Mesendoderm (in vitro differentiated cells): ENCODE measurements around the gene TENM4.

Experiments used
- DNase-seq: peaks from one replicate; pipeline ENCODE4 v3.0.0; 2013
- H2AK5ac ChIP-seq: 2 replicates; pipeline ENCODE4 v1.6.1; 2013; ENCODE audit warnings: low read length, inconsistent platforms
- H2BK120ac ChIP-seq: 2 replicates; pipeline ENCODE4 v1.6.1; 2013; ENCODE audit warnings: low read depth, mild to moderate bottlenecking, low read length, moderate library complexity, mixed read lengths
- H2BK15ac ChIP-seq: replicated peaks from 2 replicates; pipeline ENCODE4 v1.6.1; 2013; ENCODE audit warnings: low read depth, mild to moderate bottlenecking, moderate library complexity
- H2BK5ac ChIP-seq: 2 replicates; pipeline ENCODE4 v1.6.1; 2013; ENCODE audit warnings: low read length, inconsistent platforms
- H3K18ac ChIP-seq: 2 replicates; pipeline ENCODE4 v1.6.1; 2013; ENCODE audit warnings: mild to moderate bottlenecking, low read length, mixed read lengths
- H3K23ac ChIP-seq: one replicate; pipeline ENCODE4 v1.6.1; 2013; ENCODE audit warnings: low read length
- H3K27ac ChIP-seq: 2 replicates; pipeline ENCODE4 v1.5.1; 2013; ENCODE audit warnings: low read depth, mild to moderate bottlenecking, inconsistent platforms, low read length, moderate library complexity
- H3K27me3 ChIP-seq: 2 replicates; pipeline ENCODE4 v1.6.1; 2013; ENCODE audit warnings: low read length, control low read depth, mild to moderate bottlenecking, inconsistent platforms; ENCODE audit not compliant: insufficient read depth, poor library complexity
- H3K36me3 ChIP-seq: 2 replicates; pipeline ENCODE4 v1.6.1; 2013; ENCODE audit warnings: low read length, inconsistent platforms; ENCODE audit not compliant: control insufficient read depth, insufficient read depth
- H3K4ac ChIP-seq: one replicate; pipeline ENCODE4 v1.6.1; 2013; ENCODE audit warnings: low read depth, mild to moderate bottlenecking, low read length, moderate library complexity
- H3K4me1 ChIP-seq: 2 replicates; pipeline ENCODE4 v1.6.1; 2013; ENCODE audit warnings: low read depth, low read length, inconsistent platforms; ENCODE audit not compliant: control insufficient read depth
- H3K4me2 ChIP-seq: 2 replicates; pipeline ENCODE4 v1.6.1; 2013; ENCODE audit warnings: low read length
- H3K4me3 ChIP-seq: 2 replicates; pipeline ENCODE4 v1.5.1; 2013; ENCODE audit warnings: mild to moderate bottlenecking, low read length
- H3K56ac ChIP-seq: one replicate; pipeline ENCODE4 v1.6.1; 2013; ENCODE audit warnings: low read length
- H3K79me1 ChIP-seq: 2 replicates; pipeline ENCODE4 v1.6.1; 2013; ENCODE audit warnings: low read length, inconsistent platforms
- H3K79me2 ChIP-seq: 2 replicates; pipeline ENCODE4 v1.6.1; 2013; ENCODE audit warnings: mild to moderate bottlenecking, low read length; ENCODE audit not compliant: control insufficient read depth, insufficient read depth
- H3K9ac ChIP-seq: 2 replicates; pipeline ENCODE4 v1.6.1; 2013; ENCODE audit warnings: low read length, inconsistent platforms
- H4K5ac ChIP-seq: one replicate; pipeline ENCODE4 v1.6.1; 2013; ENCODE audit warnings: low read length
- H4K8ac ChIP-seq: one replicate; pipeline ENCODE4 v1.6.1; 2013; ENCODE audit warnings: low read depth, mild to moderate bottlenecking, control low read depth, low read length, moderate library complexity
- WGBS: extraction: QIAGEN DNeasy Blood & Tissue Kit; methylation state at CpG from one replicate; pipeline ENCODE4 v1.1.7; 2013; ENCODE audit warnings: low lambda C conversion rate, missing lambda C conversion rate; ENCODE audit not compliant: insufficient coverage; ENCODE audit errors: extremely low coverage; 5-methylcytosine and 5-hydroxymethylcytosine counted together

The TENM4 gene

DNA sequence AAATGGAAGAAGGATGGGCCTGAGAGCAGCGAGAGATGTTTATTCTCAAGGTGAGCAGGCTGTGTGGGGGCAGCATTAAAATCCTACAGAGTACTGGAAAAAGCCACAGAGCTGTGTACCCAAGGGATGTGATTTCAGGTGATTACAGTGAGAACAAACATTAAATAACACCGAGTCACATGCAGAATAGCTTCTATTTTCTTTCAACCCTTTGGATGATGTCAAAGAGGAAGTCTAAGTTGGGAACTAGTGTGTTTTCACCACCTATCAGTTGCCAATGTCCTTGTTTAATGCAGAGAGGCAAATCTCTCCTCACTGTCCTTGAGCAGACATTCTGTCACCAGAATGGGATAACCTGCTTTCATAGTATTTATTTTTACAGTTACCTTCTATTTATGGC lies 486.6 kb downstream of the TENM4 start:
- no peak overlapping the region for H3K56ac ChIP-seq
- H3K79me1 ChIP-seq: no peaks in the 10 kb centered on the region
- H3K4ac ChIP-seq: no peak overlapping the region
- no peak overlapping the region for H4K8ac ChIP-seq
- no peak overlapping the region for H2AK5ac ChIP-seq
- H3K4me2 ChIP-seq: no peak overlapping the region
- no peak overlapping the region for H3K27ac ChIP-seq
- H3K4me1 ChIP-seq: peaks cover 4% of the 10 kb centered on the region
- DNase-seq: no peak
- H3K23ac ChIP-seq: no peak overlapping the region
- H3K4me3 ChIP-seq: no peak overlapping the region
- no peak overlapping the region for H2BK120ac ChIP-seq
- H3K36me3 ChIP-seq: no peaks in the 10 kb centered on the region
- H3K18ac ChIP-seq: no peak overlapping the region
- no peaks in the 10 kb centered on the region for H3K79me2 ChIP-seq
- no peaks in the 10 kb centered on the region for H3K27me3 ChIP-seq
- no peak overlapping the region for H3K9ac ChIP-seq
- no peak overlapping the region for H2BK5ac ChIP-seq
- no CpG with 5 or more reads among the region's 2 CpGs for WGBS
- H2BK15ac ChIP-seq: no peak overlapping the region
- H4K5ac ChIP-seq: no peak overlapping the region

DNA sequence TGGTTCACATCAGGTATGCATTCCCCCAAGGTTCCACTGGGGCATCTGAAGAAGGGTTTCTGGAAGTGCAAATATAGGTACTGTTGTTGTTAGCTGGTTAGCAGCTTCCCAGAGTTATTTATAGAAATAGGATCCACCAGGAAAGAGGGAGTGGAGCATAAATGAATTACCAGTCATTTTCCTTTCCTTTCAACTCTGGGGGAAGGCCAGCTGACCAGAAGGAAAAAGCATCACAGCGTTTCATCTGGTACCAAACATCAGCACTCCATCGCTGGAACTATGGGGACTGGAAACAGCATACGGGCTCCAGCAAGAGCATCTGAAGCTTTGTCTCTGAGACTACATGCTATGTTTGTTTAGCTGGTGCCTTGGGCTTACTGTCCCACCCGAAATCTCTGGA lies 487.9 kb downstream of the TENM4 start:
- WGBS: no CpG with 5 or more reads among the region's 4 CpGs
- Histone ChIP-seq H3K4me1 (peaks cover 4% of the 10 kb centered on the region), H3K4ac (no peak overlapping the region), H3K4me2 (no peak overlapping the region), H3K27ac (no peak overlapping the region), H2BK5ac (no peak overlapping the region), H3K4me3 (no peak overlapping the region), H3K56ac (no peak overlapping the region), H3K79me2 (no peaks in the 10 kb centered on the region), H3K9ac (no peak overlapping the region), H3K23ac (no peak overlapping the region), H2AK5ac (no peak overlapping the region), H4K8ac (no peak overlapping the region), H3K36me3 (no peaks in the 10 kb centered on the region), H3K79me1 (no peaks in the 10 kb centered on the region), H3K27me3 (no peaks in the 10 kb centered on the region), H4K5ac (no peak overlapping the region), H2BK120ac (no peak overlapping the region), H3K18ac (no peak overlapping the region), H2BK15ac (no peak overlapping the region)
- no peak for DNase-seq

DNA sequence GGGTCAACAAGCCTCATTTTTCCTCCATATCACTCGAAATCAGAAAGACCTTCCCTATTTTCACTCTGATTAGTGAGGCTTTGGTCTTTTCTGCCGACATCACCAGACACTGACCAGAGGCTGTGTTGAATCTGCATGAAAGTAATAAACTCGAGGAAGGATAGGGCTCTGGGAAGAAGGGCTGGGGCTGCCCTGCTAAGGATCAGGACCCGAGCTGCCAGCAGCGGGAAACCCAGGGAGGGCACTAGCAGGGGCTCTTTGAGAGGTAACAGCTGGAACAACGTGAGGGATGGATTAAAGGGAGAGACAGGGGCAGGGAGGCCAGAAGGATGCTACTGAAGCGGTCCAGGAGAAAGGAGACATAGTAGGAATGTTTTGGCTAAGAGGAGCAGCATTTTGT lies 488.7 kb downstream of the TENM4 start:
- H3K56ac ChIP-seq: no peak overlapping the region
- no peak overlapping the region for H2BK5ac ChIP-seq
- H3K4me3 ChIP-seq: no peak overlapping the region
- no peak overlapping the region for H3K18ac ChIP-seq
- no peaks in the 10 kb centered on the region for H3K79me1 ChIP-seq
- H3K27ac ChIP-seq: no peak overlapping the region
- H3K4ac ChIP-seq: no peak overlapping the region
- no peaks in the 10 kb centered on the region for H3K79me2 ChIP-seq
- WGBS: no CpG with 5 or more reads among the region's 7 CpGs
- DNase-seq: no peak
- H4K8ac ChIP-seq: no peak overlapping the region
- H2AK5ac ChIP-seq: no peak overlapping the region
- no peak overlapping the region for H3K9ac ChIP-seq
- H3K4me2 ChIP-seq: no peak overlapping the region
- H4K5ac ChIP-seq: no peak overlapping the region
- H2BK120ac ChIP-seq: no peak overlapping the region
- no peak overlapping the region for H2BK15ac ChIP-seq
- H3K4me1 ChIP-seq: peaks cover 4% of the 10 kb centered on the region
- no peak overlapping the region for H3K23ac ChIP-seq
- H3K27me3 ChIP-seq: no peaks in the 10 kb centered on the region
- no peaks in the 10 kb centered on the region for H3K36me3 ChIP-seq

DNA sequence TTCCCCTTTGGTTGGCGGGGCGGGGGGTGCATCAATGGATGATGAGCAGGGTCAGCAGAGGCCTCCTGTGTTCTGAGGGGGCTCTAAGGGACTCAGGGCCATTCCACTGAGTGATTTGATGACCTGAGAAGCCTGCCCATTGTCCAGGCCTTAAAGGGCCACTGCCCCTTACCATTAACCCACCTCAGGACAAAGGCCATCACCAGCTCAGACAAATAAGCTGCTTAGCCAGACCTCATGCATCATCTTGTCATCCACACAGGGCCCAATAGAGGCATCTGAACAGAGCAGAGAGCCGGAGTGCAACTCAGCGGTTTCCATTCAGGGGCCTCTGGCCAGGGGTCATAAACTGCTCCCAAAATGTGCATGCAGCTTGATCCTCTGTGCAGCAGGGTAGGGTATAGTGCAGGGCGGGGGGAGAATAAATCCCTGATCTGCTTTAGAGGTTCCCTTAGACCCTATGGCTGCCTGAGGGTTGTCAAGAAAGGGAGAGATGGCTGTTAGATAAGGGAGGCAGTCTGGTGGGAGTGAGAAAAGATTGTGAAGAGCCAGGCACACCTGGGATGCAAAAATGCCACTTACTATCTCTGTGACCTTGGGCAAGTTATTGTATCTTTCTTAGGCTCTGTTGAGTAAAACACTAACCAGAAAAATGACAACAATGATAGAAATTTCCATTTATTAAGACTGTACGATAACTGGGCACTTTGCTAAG lies 490.7 kb downstream of the TENM4 start:
- no peak overlapping the region for H3K23ac ChIP-seq
- H3K9ac ChIP-seq: no peak overlapping the region
- H3K27me3 ChIP-seq: no peaks in the 10 kb centered on the region
- no peak overlapping the region for H2BK15ac ChIP-seq
- H2BK120ac ChIP-seq: no peak overlapping the region
- H3K4ac ChIP-seq: no peak overlapping the region
- H3K36me3 ChIP-seq: no peaks in the 10 kb centered on the region
- H4K5ac ChIP-seq: no peak overlapping the region
- WGBS: no CpG with 5 or more reads among the region's 6 CpGs
- peak; percentile 48 for DNase-seq
- H3K4me3 ChIP-seq: no peak overlapping the region
- no peaks in the 10 kb centered on the region for H3K79me2 ChIP-seq
- no peak overlapping the region for H3K27ac ChIP-seq
- no peak overlapping the region for H2AK5ac ChIP-seq
- no peak overlapping the region for H3K56ac ChIP-seq
- H3K4me1 ChIP-seq: peaks cover 4% of the 10 kb centered on the region
- H2BK5ac ChIP-seq: no peak overlapping the region
- no peak overlapping the region for H3K18ac ChIP-seq
- H4K8ac ChIP-seq: no peak overlapping the region
- H3K4me2 ChIP-seq: no peak overlapping the region
- H3K79me1 ChIP-seq: no peaks in the 10 kb centered on the region

DNA sequence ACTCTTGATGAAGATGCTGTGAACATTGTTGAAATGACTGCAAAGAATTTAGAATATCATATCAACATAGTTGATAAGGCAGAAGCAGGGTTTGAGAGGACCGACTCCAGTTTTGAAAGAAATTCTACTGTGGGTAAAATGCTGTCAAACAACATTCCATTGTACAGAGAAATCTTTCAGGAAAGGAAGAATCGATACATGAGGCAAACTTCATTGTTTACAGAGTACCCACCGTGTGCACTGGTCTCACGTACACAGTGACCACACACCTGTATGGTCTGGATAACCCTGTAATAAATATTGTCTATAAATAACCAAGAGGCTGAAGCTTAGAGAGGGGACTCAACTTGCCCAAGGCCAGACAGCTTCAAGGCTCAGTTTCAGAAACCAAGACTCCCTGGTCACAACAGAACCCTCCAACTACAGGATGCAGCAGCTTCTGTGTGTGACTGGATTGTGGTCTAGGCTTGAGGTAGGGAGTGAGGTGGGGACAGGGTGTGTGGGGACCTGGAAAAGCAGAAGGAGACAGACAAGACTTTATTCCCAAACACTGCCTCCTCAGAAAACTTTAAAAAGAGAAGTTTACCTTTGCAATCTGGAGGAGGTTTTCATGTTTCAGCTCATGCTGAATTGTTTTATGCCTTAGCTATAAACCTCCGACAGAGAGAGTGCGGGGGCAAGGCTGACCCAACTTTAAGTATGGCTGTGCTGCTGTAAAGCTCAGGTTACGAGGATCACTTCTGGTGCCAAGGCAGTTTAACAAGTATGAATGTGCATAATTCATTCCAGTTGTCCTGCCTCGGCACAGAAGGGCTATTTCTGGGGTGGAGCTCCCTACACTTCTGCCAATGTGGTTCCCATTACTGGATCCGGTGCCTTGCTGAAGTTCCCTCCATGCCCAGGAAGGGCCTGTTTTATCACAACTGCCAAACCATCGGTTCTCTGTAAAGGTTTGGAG lies 493.6 kb downstream of the TENM4 start:
- Histone ChIP-seq H3K79me2 (no peaks in the 10 kb centered on the region), H3K56ac (no peak overlapping the region), H3K9ac (no peak overlapping the region), H3K4me3 (no peak overlapping the region), H4K5ac (no peak overlapping the region), H3K27ac (no peak overlapping the region), H2BK15ac (no peak overlapping the region), H2AK5ac (no peak overlapping the region), H3K4me2 (no peak overlapping the region), H3K27me3 (no peaks in the 10 kb centered on the region), H3K36me3 (no peaks in the 10 kb centered on the region), H4K8ac (no peak overlapping the region), H3K79me1 (no peaks in the 10 kb centered on the region), H2BK120ac (no peak overlapping the region), H3K4me1 (peaks cover 11% of the 10 kb centered on the region), H3K4ac (no peak overlapping the region), H2BK5ac (no peak overlapping the region), H3K18ac (no peak overlapping the region), H3K23ac (no peak overlapping the region)
- WGBS: no CpG with 5 or more reads among the region's 10 CpGs
- no peak for DNase-seq
